ENCODE measurements around the gene VAMP2. TPM values are rescaled to one million over a fixed set of nuclear protein-coding genes. Genes with fewer than 3 reads are reported as not detected.
A peak's percentile ranks its signal among the peaks of the same experiment; 100 is the strongest.

The VAMP2 gene
- total RNA-seq, 1 experiment from 2014 or later: 2.7 TPM

GRCh38 chr17:8124350-8125153 lies 38.2 kb downstream of the VAMP2 start:
- DNase-seq (ENCODE audit: low read depth): no peak

DNA sequence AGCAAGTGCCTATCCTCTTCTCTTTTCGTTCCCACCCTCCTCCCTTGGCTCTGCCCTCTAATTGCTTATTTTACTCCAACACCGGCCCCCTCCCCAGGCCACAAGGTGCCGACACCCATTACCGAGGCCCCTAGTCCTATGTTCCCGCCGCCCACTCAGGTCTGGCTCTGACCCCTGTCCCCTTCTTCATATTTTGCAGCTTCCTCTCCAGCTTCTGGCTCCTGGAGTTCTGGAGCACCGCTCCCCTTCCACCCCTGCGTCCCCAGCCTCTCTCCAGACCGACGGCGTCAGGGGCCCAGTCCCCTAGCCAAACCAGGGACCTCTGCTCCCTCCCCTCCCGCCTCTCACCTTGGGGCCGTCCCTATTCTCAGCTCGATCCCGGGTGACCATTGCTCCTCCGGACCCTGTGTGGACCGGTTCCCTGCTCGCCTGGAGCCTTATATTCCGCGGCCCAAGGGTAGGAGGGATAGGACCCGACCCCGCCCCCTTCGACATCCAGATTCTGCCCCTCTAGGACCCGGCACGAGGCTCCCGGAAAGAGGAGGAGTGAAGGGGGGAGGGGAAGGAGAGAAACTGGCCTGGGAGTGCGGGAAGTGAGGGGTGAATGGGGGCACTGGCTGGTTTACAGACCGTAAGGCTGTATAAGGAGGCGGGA lies 38.9 kb downstream of the VAMP2 start, which contains the start of gene HES7:
HES7 (minus strand) TSS at position 412 of the 655 bp plus-strand sequence; CDS start at position 390, 22 bp downstream.
- peak; percentile 42 for DNase-seq (ENCODE audit: low read depth)

GRCh38 chr17:8122924-8123694 lies 39.6 kb downstream of the VAMP2 start:
- DNase-seq (ENCODE audit: low read depth): no peak

DNA sequence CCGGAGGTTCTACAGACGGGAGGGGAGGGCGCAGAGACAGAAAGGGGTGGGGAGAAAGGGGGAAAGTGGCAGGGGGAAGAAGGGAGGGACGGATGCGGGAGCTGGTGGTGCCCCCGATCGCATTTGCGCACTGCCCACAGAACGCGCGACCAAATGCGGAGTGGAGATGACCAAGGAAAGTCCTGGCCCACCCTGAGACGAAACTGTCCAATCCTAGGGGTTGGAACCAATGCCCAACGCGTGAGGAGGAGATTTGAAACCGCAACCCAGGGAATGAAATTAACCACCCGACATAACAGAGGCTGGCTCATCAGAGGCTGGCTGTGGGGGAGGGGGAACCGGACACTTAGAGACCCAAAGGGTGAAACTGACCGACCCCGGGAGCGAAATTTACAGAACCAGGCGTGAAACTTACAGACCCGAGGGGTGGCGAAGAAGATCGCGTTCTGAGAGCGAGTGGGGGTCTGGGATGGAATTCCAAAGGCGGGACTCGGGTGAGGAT lies 40.3 kb downstream of the VAMP2 start:
- DNase-seq (ENCODE audit: low read depth): peak; percentile 51

- DNase-seq (ENCODE audit: low read depth): peak; percentile 74
Observed at GRCh38 chr17:8121681-8122421, 40.9 kb downstream of the VAMP2 start.

DNA sequence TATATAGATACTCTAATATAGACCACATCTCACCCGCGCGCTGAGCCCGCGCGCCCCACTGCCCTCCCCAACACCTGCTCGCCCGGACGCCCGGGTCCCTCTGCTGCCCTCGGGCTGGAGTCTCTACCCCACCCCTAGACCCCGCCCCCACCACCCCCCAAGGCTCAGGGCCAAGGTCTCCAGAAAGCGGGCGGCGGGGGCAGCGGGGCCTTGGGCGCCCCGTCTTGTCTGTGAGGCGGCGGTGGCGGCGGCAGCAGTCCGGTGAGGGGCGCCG lies 41.4 kb downstream of the VAMP2 start:
- no peak for DNase-seq (ENCODE audit: low read depth)

- DNase-seq (ENCODE audit: low read depth): peak; percentile 83
Observed at GRCh38 chr17:8120520-8121406, 42.0 kb downstream of the VAMP2 start.

GRCh38 chr17:8119581-8120519 lies 42.9 kb downstream of the VAMP2 start:
- DNase-seq (ENCODE audit: low read depth): peak; percentile 93

DNA sequence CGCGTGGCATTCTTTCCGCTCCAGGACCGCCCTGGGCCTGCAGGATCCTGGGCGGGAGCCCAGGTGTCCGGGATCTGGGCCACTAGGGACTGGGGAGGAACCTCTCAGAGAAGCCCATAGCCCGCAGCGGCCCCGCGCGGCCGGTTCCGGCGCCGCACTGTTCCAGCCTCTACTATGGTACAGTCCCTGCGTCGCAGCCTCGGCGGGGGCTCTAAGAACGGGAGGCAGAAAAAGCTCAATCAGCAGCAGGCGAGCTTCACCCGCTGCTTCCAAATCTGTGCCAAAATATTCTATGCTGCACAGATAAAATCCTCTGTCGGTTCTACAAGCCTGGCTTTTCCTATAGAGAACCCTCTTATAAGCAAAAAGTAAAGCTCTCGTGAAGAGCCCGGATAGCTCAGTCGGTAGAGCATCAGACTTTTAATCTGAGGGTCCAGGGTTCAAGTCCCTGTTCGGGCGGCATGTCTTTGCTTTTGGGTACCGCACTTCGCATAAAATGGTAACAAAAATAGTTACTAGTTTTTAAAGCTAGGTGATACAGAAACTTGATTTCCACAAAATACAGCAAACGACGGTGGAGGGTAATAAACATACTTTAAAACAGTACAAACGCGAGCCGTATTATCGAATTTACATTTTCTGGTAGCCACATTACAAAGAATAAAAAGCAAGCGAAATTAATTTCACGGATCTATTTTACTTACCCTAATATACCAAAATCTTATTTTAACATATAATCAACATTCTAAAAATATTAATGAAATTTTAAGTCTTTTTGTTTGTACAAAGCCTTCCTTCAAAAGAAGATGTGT lies 43.8 kb downstream of the VAMP2 start:
- DNase-seq (ENCODE audit: low read depth): peak; percentile 81

DNA sequence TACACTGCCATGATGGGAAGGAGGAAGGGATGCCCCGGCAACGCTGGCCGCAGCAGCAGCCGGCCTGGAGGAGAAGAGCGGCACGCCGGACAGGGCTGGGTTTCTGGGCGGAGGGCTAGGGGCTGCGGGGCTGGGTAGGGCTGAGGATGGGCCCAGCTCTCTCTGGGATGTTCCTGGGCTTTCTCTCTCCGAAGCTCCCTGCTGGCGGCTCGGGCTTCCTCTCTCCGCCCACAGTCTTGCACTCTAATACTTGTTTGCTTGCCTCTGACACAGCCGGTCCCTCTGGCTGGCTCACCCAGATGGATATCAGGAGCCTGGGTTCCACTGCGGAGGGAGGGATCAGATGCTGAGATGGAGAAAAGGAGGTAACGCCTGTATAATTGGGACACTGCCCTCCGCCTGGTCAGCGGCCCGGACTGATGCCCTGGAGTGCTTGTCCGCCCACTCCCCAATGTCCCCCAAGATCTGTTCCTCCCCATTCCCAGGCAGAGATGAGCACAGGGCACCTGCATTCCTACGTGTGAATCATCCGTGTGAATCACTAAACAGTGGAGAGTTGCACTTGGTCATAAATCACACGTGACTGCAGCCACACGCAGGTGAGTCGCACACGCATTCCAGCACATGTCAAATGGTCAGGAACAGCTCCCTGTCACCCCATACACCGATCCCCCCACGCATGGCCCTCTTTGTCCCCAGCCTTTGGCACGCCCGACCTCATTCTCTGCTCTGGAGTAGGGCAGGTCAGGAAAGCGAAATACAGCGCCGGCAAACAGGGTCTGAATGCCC lies 44.6 kb downstream of the VAMP2 start, which contains the start of gene ALOXE3:
ALOXE3 (minus strand) TSS at position 535 of the 789 bp plus-strand sequence; CDS start at position 11, 524 bp downstream.
- peak; percentile 82 for DNase-seq (ENCODE audit: low read depth)

GRCh38 chr17:8117367-8117979 lies 45.3 kb downstream of the VAMP2 start:
- DNase-seq (ENCODE audit: low read depth): no peak

DNA sequence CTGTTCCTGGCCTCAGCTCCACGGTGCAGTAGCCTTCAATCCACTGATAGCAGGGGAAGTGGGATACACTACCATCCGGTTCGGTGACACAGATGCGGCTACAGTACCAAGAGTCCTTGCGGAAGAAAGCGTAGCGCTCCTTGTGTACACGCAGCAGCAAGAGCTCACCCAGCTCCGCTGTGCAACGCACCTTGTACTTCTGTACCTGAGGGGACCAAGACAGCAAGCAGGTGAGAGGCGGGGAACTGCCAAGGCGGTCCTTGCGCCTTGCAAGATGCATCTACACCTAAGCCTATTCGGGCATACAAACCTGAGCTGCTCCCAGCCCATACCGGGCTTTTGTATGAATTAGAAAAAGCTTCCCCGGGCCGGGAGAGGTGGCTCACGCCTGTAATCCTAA lies 46.0 kb downstream of the VAMP2 start:
- no peak for DNase-seq (ENCODE audit: low read depth)

GRCh38 chr17:8110907-8111306 lies 51.8 kb downstream of the VAMP2 start:
- DNase-seq (ENCODE audit: low read depth): no peak

- no peak for DNase-seq (ENCODE audit: low read depth)
Observed at GRCh38 chr17:8110456-8110804, 52.3 kb downstream of the VAMP2 start.

DNA sequence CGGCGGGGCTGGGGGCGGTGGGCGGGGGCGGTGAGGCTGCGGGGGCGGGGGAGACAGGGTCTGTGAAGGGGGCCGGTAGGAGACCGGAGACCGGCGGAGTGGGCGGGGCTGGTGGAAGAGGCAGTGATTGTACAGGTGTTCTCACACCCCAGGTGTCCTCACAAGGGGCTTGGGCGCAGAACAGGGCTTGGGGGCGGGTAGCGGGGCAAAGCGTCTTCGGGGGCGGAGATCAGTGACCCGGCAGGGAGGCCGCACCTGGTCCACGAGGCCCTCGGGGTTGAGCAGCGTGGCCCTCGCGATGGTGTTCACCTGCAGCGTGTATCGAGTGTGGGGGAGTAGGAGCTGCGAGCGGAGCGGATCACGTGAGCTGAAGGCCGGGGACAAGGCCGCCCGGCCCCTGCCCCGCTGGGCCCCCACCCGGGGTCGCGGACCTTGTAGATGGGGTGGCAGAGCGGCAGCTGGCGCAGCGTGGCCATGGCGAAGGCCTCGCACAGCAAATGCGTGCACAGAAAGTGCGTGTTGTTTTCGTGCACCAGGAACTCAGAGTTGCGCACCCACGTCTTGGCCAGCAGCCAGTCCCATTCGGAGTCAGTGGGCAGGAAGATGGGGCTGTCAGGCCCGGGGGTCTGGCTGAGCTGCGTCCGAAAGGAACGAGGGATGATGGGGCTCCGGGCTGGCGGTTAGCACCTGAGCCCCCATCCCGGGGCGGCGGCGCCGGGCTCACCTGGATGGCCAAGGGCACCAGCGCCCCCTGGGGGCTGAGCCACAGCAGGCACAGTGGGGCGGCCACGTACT lies 52.9 kb downstream of the VAMP2 start:
- no peak for DNase-seq (ENCODE audit: low read depth)
